Measurements from ENCODE around the gene CSDE1.

DNA sequence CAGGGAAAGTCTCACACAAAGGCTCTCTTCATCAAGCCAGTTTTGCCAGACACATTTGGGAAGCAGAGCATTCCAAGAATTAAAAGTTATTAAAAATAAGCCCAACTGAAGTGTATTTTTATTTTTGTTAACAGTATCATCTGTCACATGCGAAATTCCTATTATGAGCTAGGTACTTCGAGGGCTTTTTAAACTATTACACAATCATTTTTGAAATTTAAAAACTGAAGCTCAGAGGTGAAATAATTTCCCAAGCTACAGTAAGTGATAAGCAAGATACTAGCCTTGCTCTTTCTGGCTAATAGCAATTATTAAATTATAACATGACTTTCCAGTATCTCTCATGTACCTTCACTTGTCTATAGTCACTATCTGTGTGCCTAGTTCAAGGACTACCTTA is 29.2 kb downstream of the CSDE1 start:
- no peak for TF ChIP-seq EZH2 (IDR thresholded peaks at IDR 0.05; ENCODE audit: borderline replicate concordance)
- TF ChIP-seq, protein P1, sequence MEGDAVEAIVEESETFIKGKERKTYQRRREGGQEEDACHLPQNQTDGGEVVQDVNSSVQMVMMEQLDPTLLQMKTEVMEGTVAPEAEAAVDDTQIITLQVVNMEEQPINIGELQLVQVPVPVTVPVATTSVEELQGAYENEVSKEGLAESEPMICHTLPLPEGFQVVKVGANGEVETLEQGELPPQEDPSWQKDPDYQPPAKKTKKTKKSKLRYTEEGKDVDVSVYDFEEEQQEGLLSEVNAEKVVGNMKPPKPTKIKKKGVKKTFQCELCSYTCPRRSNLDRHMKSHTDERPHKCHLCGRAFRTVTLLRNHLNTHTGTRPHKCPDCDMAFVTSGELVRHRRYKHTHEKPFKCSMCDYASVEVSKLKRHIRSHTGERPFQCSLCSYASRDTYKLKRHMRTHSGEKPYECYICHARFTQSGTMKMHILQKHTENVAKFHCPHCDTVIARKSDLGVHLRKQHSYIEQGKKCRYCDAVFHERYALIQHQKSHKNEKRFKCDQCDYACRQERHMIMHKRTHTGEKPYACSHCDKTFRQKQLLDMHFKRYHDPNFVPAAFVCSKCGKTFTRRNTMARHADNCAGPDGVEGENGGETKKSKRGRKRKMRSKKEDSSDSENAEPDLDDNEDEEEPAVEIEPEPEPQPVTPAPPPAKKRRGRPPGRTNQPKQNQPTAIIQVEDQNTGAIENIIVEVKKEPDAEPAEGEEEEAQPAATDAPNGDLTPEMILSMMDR (IDR thresholded peaks at IDR 0.05; ENCODE audit: poor library complexity) = no peak
- TF ChIP-seq EZH2phosphoT487 (IDR thresholded peaks at IDR 0.05; ENCODE audit: low read depth, severe bottlenecking, unreplicated experiment) = no peak

Data from hepatocyte (in vitro differentiated cells).